GM19043 (cell line): ENCODE results near the gene HPSE2.
"Not testable (repeated sequence)": the region's sequence is repeated elsewhere in the genome, so short reads cannot be mapped to it uniquely, and the experiment has no call there.

Experiments used
- ATAC-seq: cut with Tn5 transposase; IDR thresholded peaks from one replicate; pipeline ENCODE4 v1.9.1; 2021; ENCODE audit warnings: low read depth; ENCODE audit not compliant: unreplicated experiment

Gene HPSE2

DNA sequence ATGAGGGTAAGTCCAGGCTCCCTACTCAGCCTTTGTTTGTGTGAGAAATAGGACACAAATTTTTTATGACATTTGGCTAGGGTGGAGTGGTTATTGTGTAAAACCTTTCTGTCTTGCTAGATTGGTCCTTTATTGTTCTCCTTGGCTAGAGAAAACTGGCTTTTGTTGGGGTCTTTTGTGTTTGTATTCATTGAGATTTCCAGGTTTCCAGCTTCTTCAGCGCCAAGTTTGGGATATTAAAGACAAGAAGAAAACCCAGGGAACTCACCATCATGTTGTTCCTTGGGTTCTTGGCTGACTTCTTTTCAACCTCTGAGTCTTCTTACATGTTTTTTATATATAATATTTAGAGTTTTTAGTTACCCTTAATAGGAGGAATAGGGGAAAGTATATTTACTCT is 310.0 kb downstream of the HPSE2 start:
- ATAC-seq = no peak

DNA sequence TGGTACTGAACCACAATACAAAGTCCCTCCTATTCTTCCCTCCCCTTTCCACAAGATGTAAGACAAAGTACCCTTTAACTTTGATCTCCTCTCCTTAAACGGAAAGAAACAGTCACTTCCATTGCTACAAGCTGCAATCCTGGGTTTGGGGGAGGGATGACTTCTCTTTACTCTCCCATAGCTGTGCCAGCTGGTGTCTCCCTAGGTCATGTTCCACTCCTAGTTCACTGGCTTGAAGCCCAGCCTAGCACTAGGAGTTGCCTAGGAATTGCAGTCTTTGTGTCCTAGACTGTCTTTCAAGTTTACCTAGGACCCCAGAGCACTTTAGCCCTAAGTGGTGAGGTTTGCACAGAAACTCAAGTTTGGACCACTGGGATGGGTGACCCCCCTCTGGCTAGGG is 311.1 kb downstream of the HPSE2 start:
- no peak for ATAC-seq

DNA sequence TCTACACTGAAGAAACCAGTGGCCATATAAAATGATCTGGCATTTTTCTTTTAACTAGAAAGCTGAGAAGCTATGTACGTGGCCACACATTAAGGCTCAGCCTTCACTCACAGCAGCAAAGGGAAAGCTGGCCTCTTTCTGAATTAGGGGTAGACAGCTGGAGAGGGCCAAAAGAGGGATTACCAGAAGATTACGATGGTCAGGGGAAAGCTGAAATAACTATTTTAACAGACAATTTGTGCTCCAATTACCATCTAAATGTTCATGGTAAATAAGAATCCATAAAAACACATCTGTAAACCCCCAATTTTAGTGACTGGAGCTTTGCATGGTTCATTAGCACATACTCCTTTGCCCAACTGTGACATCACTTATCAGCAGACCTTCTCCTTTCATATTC is 314.3 kb downstream of the HPSE2 start:
- no peak for ATAC-seq

DNA sequence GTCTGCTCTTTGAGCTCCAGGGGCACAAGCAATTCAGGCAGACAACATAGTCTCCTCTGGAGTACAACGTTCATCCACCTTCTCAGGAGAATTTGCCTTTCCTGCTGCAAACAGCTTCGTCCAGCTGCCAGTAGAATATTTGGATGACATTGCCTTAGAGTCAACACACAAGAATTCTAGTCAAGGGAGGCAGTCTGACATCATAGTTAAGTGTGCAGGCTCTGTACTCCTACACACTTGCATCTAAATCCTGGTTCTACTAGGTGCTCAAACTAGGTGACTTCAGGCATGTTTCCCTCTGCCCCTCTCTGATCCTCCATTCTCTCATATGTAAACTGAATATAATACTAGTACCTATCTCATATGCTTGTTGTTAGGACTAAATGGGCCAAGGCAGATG is 314.8 kb downstream of the HPSE2 start:
- ATAC-seq = no peak

DNA sequence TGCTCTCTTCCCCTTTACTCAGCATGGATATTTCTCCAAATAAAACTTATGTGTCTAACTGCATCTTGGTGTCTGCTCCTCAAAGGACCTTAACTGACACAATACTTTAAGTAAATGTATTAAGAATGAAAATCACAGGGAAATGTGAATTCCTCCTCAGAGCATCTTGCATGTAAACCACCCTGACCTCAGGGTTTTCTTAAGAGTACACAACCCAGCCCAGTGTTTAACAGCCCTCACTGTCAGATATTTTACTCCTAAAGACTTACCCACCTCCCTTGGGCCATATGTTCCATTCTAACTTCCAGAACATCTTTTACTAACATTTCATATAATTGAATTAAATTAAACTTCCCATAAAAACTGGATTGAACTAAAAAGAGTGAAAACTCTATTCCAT is 315.3 kb downstream of the HPSE2 start:
- no peak for ATAC-seq

DNA sequence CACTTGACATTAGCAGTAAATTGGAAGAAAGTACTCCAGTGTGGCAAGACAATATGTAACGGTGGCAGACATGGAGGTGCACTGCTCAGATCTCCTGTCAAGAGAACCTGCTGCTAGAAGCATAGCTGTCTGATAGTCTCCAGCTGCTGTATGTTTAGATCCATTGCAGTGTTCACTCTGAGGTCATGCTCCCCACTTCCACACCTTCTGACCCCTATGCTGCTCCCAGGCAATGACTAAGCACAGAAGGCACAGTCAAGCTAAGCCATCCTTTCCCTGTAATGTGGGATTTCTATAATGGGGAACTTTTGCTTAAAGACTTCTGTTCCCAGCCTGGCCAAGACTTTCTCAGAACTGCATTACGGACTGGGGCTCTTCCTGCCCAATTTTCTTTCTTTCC is 315.8 kb downstream of the HPSE2 start:
- ATAC-seq = no peak

DNA sequence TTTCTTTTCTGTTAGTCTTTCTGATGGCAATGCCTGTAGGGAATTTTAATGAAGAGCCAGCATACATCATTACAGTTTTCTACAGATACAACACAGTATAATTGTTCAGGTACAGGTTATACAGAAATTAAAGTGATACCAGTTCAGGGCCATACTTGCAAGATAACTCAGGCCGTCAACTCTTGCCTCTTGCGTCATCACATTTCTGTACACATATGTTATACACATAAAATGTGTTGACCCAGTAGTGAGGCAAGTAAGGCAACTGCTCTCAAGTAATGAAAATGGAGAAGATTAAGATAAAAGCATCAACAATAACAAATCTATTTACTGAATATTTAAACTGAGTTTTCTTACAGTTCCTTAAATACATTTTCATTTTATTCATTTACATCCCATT is 317.8 kb downstream of the HPSE2 start:
- ATAC-seq = no peak

DNA sequence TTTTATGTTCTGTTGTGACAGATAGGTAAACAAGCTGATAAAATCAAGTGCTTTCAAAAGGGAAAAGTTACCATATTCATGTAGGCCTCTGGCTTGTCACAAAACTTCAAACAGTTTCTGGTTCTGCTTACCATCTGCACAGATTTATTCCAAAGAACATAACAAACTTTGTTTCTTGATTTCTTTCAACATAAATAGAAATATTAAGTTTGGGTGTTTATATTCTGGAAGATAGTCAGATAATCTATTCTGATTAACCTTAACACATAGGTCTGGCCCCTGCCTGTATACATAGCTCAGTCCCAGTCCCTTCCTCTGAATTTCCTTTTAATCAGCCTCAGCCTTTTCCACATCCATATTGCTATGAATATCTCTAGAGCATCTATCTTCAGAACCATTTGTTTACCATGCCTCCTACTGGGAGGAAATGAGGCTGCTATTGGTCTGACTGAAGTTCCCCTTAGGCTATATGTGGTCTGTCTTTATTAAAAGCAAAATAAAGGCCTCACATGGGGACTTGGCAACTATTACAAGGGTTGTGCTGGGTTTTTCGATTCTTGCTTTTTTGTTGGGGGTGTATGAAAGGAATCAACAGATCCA is 319.0 kb downstream of the HPSE2 start:
- no peak for ATAC-seq

DNA sequence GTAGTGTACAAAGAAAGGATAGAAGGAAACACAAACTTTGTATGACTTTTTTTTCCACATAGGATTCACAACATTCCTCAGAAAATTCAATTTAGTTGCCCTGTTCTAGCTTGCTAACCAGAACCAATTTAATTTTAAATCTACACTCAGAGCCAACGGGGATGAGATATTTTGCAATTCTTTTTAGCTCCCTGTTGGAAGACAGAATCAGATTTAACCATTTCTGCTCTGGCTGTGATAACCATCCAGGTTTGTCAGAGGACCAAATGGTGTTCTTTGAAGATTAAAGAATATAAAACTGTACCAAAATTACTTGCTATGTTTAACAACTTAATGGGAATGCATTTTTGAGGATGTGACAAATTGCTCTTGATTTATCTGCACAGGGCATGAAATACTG is 319.7 kb downstream of the HPSE2 start:
- no peak for ATAC-seq

DNA sequence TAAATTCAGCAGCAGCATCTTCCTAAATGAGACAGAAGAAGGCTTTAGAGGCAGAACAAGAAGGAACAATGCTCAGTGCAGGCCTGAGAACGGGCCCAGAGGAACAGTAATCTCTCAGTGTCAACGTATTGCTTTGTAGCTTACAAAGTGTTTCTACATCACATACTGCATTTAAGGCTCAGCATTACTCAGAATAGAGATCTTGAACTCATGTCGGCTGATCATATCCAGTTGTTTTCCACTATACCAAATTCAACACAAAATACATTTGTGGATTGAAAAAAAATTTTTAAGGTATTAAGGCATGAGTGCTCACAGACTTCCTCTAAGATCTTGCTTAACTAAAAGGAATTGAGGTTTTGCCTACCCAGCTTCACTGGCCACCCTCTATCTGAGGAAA is 325.1 kb downstream of the HPSE2 start:
- ATAC-seq = no peak

DNA sequence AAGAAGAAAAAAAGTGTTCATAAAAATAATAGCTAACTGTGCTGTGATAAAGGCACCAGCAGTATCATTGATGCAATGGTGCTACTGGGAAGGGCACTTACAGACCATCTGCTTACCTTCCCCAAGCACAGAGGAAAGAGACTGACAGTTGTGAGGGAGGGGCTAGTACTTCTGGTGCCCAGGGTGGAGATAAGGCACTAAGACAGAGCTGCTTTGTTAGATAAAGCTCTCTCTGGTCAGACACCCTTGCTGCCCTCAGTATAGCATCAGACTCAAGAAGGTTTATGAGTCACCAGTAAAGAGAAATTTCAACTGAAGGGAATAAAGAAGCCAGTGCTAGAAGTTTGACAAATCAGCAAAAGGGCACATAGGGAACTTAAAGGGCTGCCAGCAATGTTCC is 325.6 kb downstream of the HPSE2 start:
- no peak for ATAC-seq

DNA sequence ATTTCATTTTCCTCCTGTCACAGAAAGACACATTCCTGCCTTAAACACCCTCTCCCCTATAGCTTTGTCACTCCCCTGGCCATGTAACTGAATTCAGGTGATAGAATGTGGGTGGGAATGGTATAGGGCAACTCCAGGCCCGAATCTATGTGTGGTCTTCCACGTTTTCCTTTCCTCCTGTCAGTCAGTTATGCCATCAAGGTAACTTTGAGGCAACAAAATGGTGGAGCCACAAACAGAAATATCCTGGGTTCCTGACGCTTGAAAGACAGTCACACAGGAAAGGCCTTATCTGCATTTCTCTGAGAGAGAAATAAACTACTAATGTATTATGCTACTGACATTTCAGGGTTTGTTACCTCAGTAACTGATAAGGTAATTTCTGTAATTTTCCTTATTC is 326.8 kb downstream of the HPSE2 start:
- no peak for ATAC-seq

DNA sequence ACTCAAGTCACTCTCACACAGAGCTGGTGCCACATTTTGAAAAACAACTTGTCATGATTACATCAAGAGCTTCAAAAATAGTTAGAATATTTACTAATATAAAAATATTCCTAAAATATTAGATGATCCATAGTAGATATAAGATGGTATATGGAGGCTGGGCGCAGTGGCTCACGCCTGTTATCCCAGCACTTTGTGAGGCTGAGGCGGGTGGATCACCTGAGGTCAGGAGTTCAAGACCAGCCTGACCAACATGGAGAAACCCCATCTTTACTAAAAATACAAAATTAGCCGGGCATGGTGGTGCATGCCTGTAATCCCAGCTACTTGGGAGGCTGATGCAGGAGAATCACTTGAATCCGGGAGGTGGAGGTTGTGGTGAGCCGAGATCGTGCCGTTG is 327.4 kb downstream of the HPSE2 start:
- ATAC-seq = not testable (repeated sequence)

DNA sequence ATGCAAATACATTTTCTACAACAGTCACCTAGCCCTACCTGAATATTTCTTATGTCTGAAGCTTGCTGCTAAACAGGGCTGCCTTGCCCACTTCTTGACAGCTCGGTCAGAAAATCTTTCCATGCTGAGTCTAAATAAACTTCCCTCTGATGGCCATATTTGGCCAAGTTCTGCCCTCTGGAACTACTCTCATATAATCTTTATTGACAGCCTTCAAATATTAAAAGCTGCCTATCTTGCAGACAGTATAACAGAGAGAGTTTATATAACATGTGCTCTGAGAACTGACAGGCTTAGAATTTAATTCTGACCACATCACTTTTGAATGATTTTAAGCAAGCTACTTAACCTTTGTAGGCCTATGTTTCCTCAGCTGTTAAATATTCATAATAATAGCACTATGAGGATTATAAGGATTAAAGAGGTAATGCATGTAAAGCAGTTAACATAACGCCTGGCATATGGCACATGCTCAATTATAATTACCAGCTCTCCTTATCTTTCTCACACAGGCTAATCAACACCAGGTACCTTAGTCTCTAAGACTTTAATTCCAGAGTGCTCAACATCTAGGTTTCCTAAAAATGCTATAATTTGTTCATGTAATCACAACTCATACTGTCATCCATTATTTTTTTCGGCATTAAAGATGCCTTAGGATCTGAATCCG is 334.1 kb downstream of the HPSE2 start:
- ATAC-seq = no peak

DNA sequence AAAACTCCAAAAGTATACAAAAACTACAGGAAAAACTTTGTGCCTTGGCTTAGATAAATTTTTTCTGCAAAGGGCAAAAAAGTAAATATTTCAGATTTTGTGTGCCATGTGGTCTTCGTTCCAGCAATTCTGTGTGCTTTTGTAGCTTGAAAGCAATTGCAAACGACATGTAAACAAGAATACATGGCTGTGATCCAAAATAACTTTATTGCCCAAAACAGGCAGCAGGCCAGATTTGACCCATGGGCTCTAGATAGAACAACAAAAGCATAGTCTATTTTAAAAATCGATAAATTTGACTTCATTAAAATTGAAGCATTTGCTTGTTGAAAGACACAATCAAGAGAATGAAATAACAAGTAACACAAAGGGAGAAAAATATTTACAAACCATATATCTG is 336.6 kb downstream of the HPSE2 start:
- no peak for ATAC-seq

DNA sequence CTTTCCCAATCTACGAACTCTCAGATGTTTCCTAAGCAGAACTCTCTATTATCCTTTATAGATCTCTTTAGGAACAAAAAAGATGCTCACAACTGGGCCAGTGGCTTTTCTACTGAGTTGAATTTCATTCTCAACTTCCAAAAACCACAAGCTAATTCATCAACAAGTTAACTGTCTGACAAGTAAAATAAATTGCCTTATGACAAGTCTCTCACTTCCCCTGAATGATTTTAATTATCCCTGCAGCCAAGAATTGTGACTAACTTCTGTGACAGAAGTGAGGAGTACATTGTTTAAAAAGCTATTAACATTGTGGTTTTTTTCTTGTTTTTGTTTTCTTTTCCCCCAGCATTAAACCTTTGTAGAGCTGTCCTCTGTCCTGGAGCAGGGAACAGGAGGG is 343.1 kb downstream of the HPSE2 start:
- ATAC-seq = no peak

DNA sequence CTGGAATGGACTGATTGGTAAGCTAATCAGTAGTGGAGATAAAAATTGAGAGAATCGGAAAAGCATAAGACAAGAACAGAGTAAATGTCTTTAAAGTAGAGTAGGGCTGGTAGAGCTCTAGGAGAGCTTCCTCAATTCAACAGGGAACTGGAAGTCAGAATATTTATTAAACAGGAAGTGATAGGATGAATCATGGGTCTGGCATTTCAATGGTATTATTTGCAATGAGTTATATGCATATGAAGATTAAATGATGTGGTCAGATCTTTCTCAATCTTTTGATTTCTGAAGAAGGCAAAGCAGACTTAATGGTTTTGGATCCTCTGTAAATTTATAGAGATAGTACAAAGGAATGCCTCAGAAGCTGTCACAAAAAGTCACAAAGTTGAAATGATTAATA is 349.0 kb downstream of the HPSE2 start:
- ATAC-seq = no peak

DNA sequence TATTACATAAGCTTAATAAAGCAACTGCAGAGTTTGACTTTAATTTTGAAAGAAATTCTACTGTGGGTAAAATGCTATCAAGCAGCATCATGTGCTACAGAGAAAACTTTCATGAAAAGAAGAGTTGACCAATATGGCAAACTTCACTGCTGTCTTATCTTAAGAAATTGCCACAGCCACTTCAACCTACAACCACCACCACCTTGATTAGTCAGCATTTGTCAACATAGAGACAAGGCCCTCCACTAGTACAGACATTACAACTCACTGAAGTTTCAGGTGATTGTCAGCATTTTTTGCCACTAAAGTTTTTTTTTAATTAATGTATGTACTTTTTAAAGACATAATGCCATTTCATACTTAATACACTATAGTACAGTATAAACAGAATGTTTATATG is 350.3 kb downstream of the HPSE2 start:
- ATAC-seq = no peak

DNA sequence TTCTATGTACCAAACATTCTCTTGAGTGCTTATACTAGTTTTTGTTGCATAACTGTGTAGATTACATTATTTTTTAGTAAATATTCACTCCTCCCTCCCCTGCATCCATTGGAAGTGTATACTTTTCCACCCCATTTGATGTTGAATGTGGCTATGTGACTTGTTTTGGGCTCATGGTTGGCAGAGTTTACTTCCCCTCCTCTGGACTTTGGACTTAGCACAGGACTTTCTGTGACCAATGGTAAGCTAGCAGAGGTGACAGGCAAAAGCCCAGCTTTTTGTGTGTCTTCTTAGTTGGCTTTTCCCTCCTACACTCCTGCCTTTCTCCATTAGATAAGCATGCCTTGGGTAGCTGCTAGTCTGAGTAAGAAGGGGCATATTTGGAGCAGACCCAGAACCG is 353.9 kb downstream of the HPSE2 start:
- no peak for ATAC-seq

DNA sequence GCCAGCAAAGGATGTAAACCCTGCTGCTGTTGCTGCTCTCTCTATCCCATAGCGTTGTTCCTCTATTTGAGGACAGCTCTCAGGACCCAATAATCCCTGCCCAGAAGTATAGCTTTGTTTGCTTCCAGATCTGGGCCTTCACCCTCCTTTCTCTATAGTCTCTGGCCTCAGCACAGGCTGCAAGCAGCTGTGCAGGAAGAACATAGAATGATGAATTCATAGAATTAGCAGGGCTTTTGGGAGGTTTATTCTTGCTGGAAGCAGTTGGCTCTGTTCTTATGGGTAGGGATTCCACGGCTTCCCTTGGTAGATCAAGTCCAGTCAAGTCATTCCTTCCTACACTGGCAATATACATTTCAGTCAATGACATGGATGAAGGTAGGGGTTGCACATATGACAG is 354.7 kb downstream of the HPSE2 start:
- ATAC-seq = no peak

DNA sequence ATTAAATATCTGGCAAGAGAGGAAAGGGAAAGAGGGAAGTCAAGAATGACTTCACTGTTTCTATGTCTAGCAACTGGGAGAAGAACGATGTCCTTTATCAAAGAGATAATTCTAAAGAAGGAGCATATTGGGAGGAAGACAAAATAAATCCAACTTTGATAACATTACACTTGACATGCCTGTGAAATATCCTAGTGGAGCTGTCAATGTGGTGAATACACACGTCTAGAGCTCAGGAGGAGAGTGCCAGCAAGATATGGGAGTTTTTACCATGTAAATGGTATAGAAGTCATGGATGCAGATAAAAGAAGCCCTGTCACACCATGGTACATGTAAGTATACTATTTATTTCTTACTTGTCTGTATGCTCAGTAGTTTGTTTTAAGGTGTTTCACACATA is 356.7 kb downstream of the HPSE2 start:
- ATAC-seq = no peak

DNA sequence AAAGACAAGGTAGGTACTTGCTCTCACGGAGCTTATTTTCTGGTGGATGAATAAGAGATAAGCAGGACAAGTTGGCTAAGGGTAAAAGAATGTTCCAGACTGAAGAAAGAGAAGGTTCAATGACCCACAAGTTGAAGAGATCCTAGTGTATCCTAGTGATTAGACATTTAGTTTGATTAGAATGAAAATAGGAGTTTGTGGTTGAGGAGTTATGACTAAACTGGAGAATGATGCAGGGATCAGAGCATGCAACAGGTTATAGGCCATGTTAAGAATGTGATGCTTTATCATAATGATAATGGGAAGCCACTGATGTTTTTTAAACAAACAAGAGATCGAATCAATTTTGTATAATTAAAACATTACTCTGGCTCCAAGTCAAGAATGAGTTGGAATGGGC is 357.2 kb downstream of the HPSE2 start:
- no peak for ATAC-seq

DNA sequence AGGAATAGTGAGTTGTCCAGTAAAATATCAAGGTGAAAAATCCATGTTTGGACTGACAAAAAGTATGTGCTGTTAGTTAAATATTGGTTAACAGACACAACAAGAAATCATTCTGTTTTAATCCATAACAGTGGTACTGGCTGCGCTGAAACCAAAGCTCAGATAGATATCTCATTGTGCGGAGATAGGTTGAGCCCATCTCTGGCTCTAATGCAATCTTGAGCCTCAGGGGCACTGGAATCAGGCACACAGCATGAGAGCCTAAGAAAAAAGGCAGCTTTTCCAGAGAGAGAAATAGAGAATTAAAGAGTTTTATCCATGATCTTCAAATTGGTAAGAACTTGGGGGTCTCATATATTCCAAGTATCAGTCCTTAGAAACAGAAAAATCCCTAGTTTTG is 373.7 kb downstream of the HPSE2 start:
- ATAC-seq = no peak
